ENCODE data around the gene DUOXA1. TPM values are rescaled to one million over a fixed set of nuclear protein-coding genes. Genes with fewer than 3 reads are reported as not detected.
"Not testable (repeated sequence)": the region's sequence is repeated elsewhere in the genome, so short reads cannot be mapped to it uniquely, and the experiment has no call there.

Gene DUOXA1
- total RNA-seq, 1 experiment from 2014 or later, result not detected

DNA sequence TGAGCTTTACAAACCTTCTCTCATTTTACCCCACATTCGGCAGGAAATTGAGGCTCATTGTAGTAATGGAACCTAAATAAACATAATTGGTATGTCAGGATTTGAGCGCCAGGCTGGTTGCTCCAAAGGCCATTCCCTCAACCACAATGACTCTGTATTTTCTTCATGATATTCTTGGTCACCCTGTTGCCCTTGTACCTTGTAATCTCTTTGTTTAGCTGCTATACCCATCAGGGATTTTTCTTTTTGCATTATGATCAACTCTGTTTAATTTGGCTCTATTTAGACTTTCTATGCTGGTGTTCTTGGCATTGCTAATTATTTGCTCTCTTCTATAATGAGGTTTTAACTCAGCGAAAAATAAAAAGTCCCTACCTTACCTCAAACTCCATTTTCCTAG, 45.5 kb downstream of the DUOXA1 start:
- no peak for DNase-seq (ENCODE audit: low read depth, low spot score)
- in situ Hi-C loops (cut with HindIII; ENCODE audit: low pct_unique_long_range_greater_than_20kb, low sequenced_read_pairs), result no loop called here

DNA sequence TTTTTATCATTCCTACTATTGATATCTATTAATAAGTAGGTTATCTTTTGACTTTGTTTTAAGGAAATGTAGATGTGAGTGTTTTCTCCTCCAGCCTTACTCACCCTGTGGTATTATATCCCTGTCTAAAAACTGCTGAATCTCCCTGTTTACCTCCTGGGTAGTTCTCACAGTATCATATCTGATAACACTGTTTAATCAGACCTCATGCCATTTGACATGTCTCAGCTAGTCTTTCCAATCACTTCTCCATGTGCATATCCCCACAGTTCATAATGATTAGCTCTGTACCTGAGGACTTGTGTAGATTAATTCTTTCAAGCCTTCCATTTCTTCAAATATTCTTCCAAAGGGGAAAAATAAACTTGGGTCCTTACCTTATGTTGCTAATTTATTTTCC, 46.5 kb downstream of the DUOXA1 start:
- in situ Hi-C loops (cut with HindIII; ENCODE audit: low pct_unique_long_range_greater_than_20kb, low sequenced_read_pairs), result no loop called here
- no peak for DNase-seq (ENCODE audit: low read depth, low spot score)

DNA sequence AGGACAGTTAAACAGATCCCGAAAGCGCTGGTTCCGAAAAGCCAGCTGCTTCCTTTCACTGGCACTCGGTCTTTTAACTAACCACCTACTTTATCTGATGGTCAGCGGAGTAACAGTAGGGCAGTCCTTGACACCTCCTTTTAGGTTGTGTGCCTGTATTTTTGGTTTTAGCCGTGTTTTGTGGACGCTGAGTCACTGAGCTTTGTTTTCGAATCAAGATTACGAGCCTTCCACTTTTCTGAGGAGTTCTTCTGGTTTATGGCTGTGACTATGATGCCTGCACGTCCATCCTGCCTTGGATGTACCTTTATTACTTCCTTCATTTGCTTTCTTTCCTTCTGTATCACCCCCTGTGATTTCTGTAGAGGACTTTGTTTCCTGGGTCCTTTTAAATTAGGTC, 47.3 kb downstream of the DUOXA1 start:
- DNase-seq (ENCODE audit: low read depth, low spot score), result not testable (repeated sequence)

DNA sequence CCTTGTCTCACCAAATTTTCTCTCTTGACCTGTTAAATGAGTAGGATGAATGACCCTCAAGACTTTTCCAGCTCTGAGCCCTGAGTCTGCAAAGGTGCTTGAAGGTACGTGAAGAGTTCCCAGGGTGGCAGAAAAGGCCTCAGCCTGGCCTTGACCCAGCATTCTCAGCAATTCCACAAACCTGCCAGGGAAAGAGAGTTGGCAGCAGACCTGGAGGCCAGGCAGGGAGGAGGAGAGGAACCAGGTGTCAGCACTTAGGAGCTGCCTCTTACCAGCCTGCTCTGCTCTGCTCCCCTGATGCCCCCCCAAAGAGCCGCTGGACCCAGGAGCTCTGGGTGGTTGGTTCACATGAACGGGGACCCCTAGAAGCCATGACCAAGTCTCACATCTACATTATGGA, 49.1 kb downstream of the DUOXA1 start:
- DNase-seq (ENCODE audit: low read depth, low spot score); in situ Hi-C loops (cut with HindIII; ENCODE audit: low pct_unique_long_range_greater_than_20kb, low sequenced_read_pairs): not testable (repeated sequence)

More for the DNA sequence above, 47.3 kb downstream of the DUOXA1 start:
- in situ Hi-C loops (cut with HindIII; ENCODE audit: low pct_unique_long_range_greater_than_20kb, low sequenced_read_pairs), result not testable (repeated sequence)

DNA sequence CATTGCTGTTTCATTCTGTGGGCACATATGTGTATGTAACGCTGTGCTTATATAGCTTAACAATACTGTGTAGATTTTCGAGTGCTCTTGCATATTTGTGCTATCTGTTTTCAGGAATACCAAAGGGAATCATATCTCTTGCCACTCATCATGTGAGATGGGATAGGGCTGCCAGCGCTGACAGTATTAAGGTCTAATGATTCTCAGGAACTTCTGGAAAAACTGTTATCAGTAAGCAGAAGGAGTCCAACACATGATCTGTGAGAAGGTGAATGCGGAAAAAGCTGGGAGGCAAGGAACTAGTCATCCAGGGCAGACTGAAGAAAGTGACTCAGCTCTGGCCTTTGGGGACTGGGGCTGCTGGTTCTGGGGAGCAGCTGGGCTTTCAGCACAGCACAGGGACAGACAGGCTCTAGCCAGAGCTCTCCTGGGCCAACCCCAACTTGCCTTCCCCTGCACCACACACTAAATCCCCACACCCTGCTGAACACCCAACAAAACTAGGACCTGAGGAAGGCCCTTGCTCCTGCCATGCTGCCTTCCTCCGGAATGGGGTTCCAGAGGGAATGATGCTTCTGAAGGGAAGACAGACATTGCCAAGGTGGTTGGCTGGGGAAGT, 49.9 kb downstream of the DUOXA1 start:
- in situ Hi-C loops (cut with HindIII; ENCODE audit: low pct_unique_long_range_greater_than_20kb, low sequenced_read_pairs); DNase-seq (ENCODE audit: low read depth, low spot score): not testable (repeated sequence)

DNA sequence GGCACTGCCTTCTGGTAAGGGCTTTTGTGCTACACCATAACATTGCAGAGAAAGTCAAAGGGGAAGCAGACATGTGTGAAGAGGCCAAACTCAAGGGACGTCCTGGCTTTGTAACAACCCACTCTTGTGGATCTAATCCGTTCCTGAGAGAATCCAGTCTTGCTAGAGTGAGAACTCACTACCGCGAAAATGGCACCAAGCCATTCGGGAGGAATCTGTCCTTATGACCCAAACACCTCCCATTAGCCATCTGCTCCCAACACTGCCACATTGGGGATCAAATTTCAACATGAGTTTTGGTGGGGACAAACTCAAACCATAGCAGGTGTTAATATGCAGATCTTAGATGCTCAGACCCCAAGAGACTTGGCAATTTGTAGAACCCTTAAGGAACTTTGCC, 50.5 kb downstream of the DUOXA1 start:
- in situ Hi-C loops (cut with HindIII; ENCODE audit: low pct_unique_long_range_greater_than_20kb, low sequenced_read_pairs); DNase-seq (ENCODE audit: low read depth, low spot score): not testable (repeated sequence)

DNA sequence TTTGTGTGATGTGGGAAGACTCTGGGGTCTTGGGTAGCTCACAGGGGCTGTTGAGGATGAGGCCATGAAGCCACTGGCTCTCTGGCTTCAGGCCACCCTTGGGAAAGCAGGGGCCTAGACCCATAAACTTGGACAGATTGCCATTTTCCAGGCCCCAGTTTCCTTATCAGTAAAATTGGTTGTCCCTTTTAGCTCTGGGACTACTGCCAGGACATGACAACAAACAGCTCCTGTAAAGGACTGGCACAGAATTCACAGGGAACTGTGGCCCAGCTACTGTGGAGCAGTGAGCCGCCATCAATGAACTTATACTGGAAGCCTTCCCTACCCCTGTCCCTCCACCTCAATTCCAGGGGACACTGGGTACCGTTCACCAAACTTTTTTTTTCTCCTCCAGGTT, 52.3 kb downstream of the DUOXA1 start:
- DNase-seq (ENCODE audit: low read depth, low spot score); in situ Hi-C loops (cut with HindIII; ENCODE audit: low pct_unique_long_range_greater_than_20kb, low sequenced_read_pairs): not testable (repeated sequence)

DNA sequence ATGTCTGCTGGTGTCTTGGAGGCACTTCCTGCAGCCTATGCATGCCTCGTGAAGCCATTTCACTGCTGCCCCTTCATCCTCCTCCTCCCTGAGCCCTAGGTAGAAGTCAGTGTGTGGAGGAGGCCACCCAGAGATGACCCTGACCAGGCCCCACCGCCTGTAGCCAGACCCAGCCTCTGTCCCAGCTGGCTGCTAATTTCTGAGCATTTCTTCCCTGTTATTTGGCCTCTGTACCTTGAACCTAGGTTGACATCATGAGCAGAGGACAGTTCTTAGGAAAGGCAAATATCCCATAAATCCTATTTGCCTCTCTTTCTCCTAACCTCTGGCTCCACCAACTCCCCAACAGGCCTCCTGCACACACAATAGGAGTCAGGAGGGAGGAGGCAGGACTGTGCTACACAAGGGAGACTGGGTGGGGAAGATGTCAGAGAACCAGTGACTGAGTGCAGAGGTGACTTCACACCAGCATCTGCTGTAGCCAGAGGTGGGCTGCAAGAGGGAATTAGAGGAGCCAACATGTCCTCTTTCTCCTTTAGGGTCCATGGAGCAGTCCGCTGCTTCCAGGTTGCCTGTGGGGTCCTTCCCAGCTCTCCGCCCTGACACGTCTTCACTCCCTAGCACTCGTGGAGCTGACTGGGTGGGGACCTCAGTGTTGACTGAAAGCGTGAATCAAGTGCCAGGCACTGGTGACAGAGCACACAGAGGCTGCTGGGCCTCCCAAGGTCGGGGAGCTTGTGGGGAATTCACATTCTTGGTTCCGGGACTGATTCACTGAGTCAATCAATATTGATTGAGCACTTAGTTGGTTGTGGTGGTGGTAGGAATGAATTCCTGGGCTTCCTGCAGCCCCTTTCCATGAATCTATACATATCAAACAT, 54.0 kb downstream of the DUOXA1 start:
- in situ Hi-C loops (cut with HindIII; ENCODE audit: low pct_unique_long_range_greater_than_20kb, low sequenced_read_pairs); DNase-seq (ENCODE audit: low read depth, low spot score): not testable (repeated sequence)

DNA sequence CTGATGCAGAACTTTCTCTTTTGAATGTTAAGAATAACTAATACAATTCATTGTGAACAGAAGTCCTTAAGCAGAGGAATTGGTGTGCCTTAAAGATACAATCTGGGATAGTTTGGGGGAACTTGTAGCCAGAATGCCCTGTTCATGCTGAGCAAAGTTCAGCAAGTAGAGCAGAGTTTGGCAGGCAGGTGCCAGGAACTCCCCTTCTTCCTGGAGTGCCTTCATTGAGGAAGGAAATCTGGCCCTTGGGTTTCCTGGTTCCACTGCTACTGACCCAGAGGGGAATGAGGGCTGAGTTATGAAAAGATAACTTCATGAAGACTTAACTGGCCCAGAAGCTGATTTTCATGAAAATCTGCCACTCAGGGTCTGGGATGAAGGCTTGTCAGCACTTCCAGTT, 56.1 kb downstream of the DUOXA1 start:
- in situ Hi-C loops (cut with HindIII; ENCODE audit: low pct_unique_long_range_greater_than_20kb, low sequenced_read_pairs), result not testable (repeated sequence)

DNA sequence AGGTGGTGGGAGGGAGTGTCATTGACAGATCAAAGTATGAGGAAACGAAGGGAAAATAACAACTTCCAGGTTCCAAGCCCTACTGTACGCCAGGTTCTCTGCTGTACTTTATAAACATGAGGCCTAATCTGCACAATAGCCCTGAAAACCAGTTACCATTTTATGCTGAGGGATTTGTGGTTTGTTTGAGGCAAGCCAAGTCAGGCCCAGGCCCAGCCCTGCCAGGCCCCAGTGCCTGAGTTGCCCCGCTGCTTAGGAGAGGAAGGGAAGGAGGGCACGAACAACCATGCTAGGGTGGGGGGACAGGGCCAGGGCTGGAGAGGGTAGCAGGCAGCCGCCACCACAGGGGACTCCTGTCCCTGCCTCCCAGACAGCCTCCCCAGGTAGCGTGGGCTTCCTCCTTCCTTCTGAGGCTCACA, 59.7 kb downstream of the DUOXA1 start:
- DNase-seq (ENCODE audit: low read depth, low spot score); in situ Hi-C loops (cut with HindIII; ENCODE audit: low pct_unique_long_range_greater_than_20kb, low sequenced_read_pairs): not testable (repeated sequence)

More for the DNA sequence above, 56.1 kb downstream of the DUOXA1 start:
- DNase-seq (ENCODE audit: low read depth, low spot score), result not testable (repeated sequence)

Other genes starting within 250 kb of the DUOXA1 start
- gene TERB2, start 173.2 kb downstream of the DUOXA1 start, total RNA-seq (2014; rRNA removed; shearing (Covaris generic)), result not detected in 2 replicates
- 110 and 123 TPM in 2 replicates for gene SORD, start 106.7 kb downstream of the DUOXA1 start, total RNA-seq (2014; rRNA removed; shearing (Covaris generic))
- 0.03 TPM in 2 replicates for gene DUOX2, start 15.7 kb downstream of the DUOXA1 start, total RNA-seq (2014; rRNA removed; shearing (Covaris generic))
- gene DUOXA2, start 15.6 kb downstream of the DUOXA1 start, total RNA-seq (2014; rRNA removed; shearing (Covaris generic)), result not detected in 2 replicates
- gene DUOX1, start 115 bp upstream of the DUOXA1 start, total RNA-seq (2014; rRNA removed; shearing (Covaris generic)), result not detected in 2 replicates
- 3.4 and 5.5 TPM in 2 replicates for gene SHF, start 58.1 kb upstream of the DUOXA1 start, total RNA-seq (2014; rRNA removed; shearing (Covaris generic))
- not detected in 2 replicates for gene SLC28A2, start 122.4 kb upstream of the DUOXA1 start, total RNA-seq (2014; rRNA removed; shearing (Covaris generic))
- 0.85 and 2.9 TPM in 2 replicates for gene GATM, start 248.7 kb upstream of the DUOXA1 start, total RNA-seq (2014; rRNA removed; shearing (Covaris generic))